GM23248 (cell line): Measurements from ENCODE around the gene GTF2F2. TPM values are rescaled to one million over a fixed set of nuclear protein-coding genes. Genes with fewer than 3 reads are reported as not detected.

Experiments used
- DNase-seq: peaks from one replicate; pipeline ENCODE4 v3.0.0-alpha.2; 2015
- H2AFZ ChIP-seq: fragments of 200-600 bp; sonication (generic); 2 replicates; pipeline ENCODE4 v1.6.1; 2016; ENCODE audit warnings: antibody characterized with exemption
- H3F3A ChIP-seq: fragments of 200-600 bp; sonication (generic); 2 replicates; pipeline ENCODE4 v1.6.1; 2016; ENCODE audit warnings: mild to moderate bottlenecking, antibody characterized with exemption, mixed run types; ENCODE audit not compliant: insufficient read depth
- H3K27ac ChIP-seq: fragments of 200-600 bp; sonication (generic); 2 replicates; pipeline ENCODE4 v1.5.1; 2016; ENCODE audit warnings: mild to moderate bottlenecking
- H3K27me3 ChIP-seq: fragments of 200-600 bp; sonication (generic); replicated peaks from 2 replicates; pipeline ENCODE4 v1.6.1; 2016; ENCODE audit warnings: mild to moderate bottlenecking; ENCODE audit not compliant: insufficient read depth
- H3K36me3 ChIP-seq: fragments of 200-600 bp; sonication (generic); 2 replicates; pipeline ENCODE4 v1.6.1; 2016; ENCODE audit warnings: low read depth, mild to moderate bottlenecking
- H3K4me1 ChIP-seq: fragments of 200-600 bp; sonication (generic); 2 replicates; pipeline ENCODE4 v1.6.1; 2016; ENCODE audit warnings: mild to moderate bottlenecking; ENCODE audit not compliant: insufficient read depth
- H3K4me2 ChIP-seq: fragments of 200-600 bp; sonication (generic); one replicate; pipeline ENCODE4 v1.6.1; 2016; ENCODE audit warnings: mild to moderate bottlenecking; ENCODE audit not compliant: unreplicated experiment
- H3K4me3 ChIP-seq: fragments of 200-600 bp; sonication (generic); 2 replicates; pipeline ENCODE4 v1.5.1; 2016; ENCODE audit warnings: mild to moderate bottlenecking
- H3K79me2 ChIP-seq: fragments of 200-600 bp; sonication (generic); 2 replicates; pipeline ENCODE4 v1.6.1; 2016; ENCODE audit warnings: mild to moderate bottlenecking; ENCODE audit not compliant: insufficient read depth
- H3K9ac ChIP-seq: fragments of 200-600 bp; sonication (generic); 2 replicates; pipeline ENCODE4 v1.6.1; 2016; ENCODE audit warnings: mild to moderate bottlenecking
- H3K9me2 ChIP-seq: fragments of 200-600 bp; sonication (generic); 2 replicates; pipeline ENCODE4 v1.6.1; 2016; ENCODE audit warnings: mixed run types, mild to moderate bottlenecking, moderate library complexity; ENCODE audit not compliant: insufficient read depth
- H3K9me3 ChIP-seq: fragments of 200-600 bp; sonication (generic); one replicate; pipeline ENCODE4 v1.6.1; 2017; ENCODE audit warnings: low read depth
- H4K20me1 ChIP-seq: fragments of 200-600 bp; sonication (generic); 2 replicates; pipeline ENCODE4 v1.6.0; 2016; ENCODE audit not compliant: insufficient read depth
- EZH2 ChIP-seq: fragments of 200-600 bp; sonication (generic); IDR thresholded peaks from 2 replicates; pipeline ENCODE4 v1.6.1; 2018; ENCODE audit warnings: antibody characterized with exemption, mild to moderate bottlenecking; ENCODE audit not compliant: insufficient read depth, poor library complexity, severe bottlenecking
- EZH2phosphoT487 ChIP-seq: fragments of 200-600 bp; sonication (generic); IDR thresholded peaks from 2 replicates; pipeline ENCODE4 v1.6.1; 2018; ENCODE audit warnings: antibody characterized with exemption, moderate library complexity, mild to moderate bottlenecking, low read depth; ENCODE audit not compliant: insufficient read depth
- WGBS, 2 experiments: methylation state at CpG; one replicate each; pipeline ENCODE4 v1.1.6; 2015 to 2017; ENCODE audit warnings: low lambda C conversion rate in 2 of 2, low coverage in 1 of 2; ENCODE audit errors: missing lambda C conversion rate in 2 of 2; 5-methylcytosine and 5-hydroxymethylcytosine counted together
- in situ Hi-C: fragments of 300-500 bp; cut with MboI; formaldehyde crosslinking; loops from 2 replicates; pipeline ENCODE4 v1.15.0; 2020
- polyA plus RNA-seq: library from polyadenylated mRNA; unstranded; fragments of >200 nt; fragmentation: Nextera tagmentation; extraction: Ambion mirVana; gene quantifications from 2 replicates; pipeline ENCODE4 v1.2.1, GENCODE V29; 2016
- total RNA-seq: library from RNA; depleted of rRNA; stranded (reverse); fragments of >200 nt; shearing (Covaris generic); gene quantifications from 2 replicates; pipeline ENCODE4 v1.2.3, GENCODE V29; 2014

GTF2F2 gene
- total and polyA plus RNA-seq, 2 experiments from 2014 or later, result 23.7 to 27.6 TPM

GRCh38 chr13:45231722-45232121 is 111.4 kb downstream of the GTF2F2 start:
- 53 to 61% methylated on average over 1 of the region's 1 CpG for WGBS, 2 experiments
- DNase-seq, result peak; percentile 35
- H3K9ac ChIP-seq, result no peak overlapping the region
- in situ Hi-C loops, result no loop called here
- H2AFZ ChIP-seq, result no peak overlapping the region
- H3F3A ChIP-seq, result peaks cover 16% of the 10 kb centered on the region
- peaks cover 13% of the 10 kb centered on the region for H3K79me2 ChIP-seq
- H3K27ac ChIP-seq, result peak overlapping the region; percentile 30
- H3K4me3 ChIP-seq, result no peak overlapping the region
- no peaks in the 10 kb centered on the region for H3K9me2 ChIP-seq
- no peaks in the 10 kb centered on the region for H3K36me3 ChIP-seq
- TF ChIP-seq EZH2phosphoT487 (no peak), EZH2 (no peak)
- H3K4me1 ChIP-seq, result peaks cover 27% of the 10 kb centered on the region
- no peaks in the 10 kb centered on the region for H4K20me1 ChIP-seq
- no peak overlapping the region for H3K4me2 ChIP-seq
- H3K9me3 ChIP-seq, result no peaks in the 10 kb centered on the region
- no peaks in the 10 kb centered on the region for H3K27me3 ChIP-seq

GRCh38 chr13:45232591-45232990 is 112.3 kb downstream of the GTF2F2 start:
- Histone ChIP-seq H2AFZ (no peak overlapping the region), H3K9ac (no peak overlapping the region), H3K4me3 (no peak overlapping the region), H3K4me2 (no peak overlapping the region), H3K9me2 (no peaks in the 10 kb centered on the region), H3K4me1 (peaks cover 27% of the 10 kb centered on the region), H3K27ac (no peak overlapping the region), H3K9me3 (no peaks in the 10 kb centered on the region), H3K27me3 (no peaks in the 10 kb centered on the region), H3K36me3 (no peaks in the 10 kb centered on the region), H3F3A (peaks cover 16% of the 10 kb centered on the region), H3K79me2 (peaks cover 18% of the 10 kb centered on the region), H4K20me1 (no peaks in the 10 kb centered on the region)
- TF ChIP-seq EZH2phosphoT487 (no peak), EZH2 (no peak)
- 95 to 100% methylated on average over 2 of the region's 2 CpGs for WGBS, 2 experiments
- in situ Hi-C loops, result no loop called here
- no peak for DNase-seq

- Histone ChIP-seq H3K27me3 (no peaks in the 10 kb centered on the region), H3K79me2 (peaks cover 31% of the 10 kb centered on the region), H3F3A (peaks cover 40% of the 10 kb centered on the region), H3K9me2 (no peaks in the 10 kb centered on the region), H3K9ac (no peak overlapping the region), H3K4me3 (no peak overlapping the region), H3K4me1 (peaks cover 54% of the 10 kb centered on the region), H3K9me3 (no peaks in the 10 kb centered on the region), H3K4me2 (peak overlapping the region; percentile 55), H2AFZ (no peak overlapping the region), H3K27ac (peak overlapping the region; percentile 53), H3K36me3 (no peaks in the 10 kb centered on the region), H4K20me1 (no peaks in the 10 kb centered on the region)
- no peak for TF ChIP-seq EZH2phosphoT487
- no peak for TF ChIP-seq EZH2
- 51 to 60% methylated on average over 4 of the region's 4 CpGs for WGBS, 2 experiments
- in situ Hi-C loops, result no loop called here
- DNase-seq, result peak; percentile 87
These were observed 118.9 kb downstream of the GTF2F2 start for GRCh38 chr13:45238945-45239795.

- TF ChIP-seq EZH2 (no peak), EZH2phosphoT487 (no peak)
- no peaks in the 10 kb centered on the region for H4K20me1 ChIP-seq
- H3K9me2 ChIP-seq, result no peaks in the 10 kb centered on the region
- DNase-seq, result peak; percentile 14
- no peaks in the 10 kb centered on the region for H3K36me3 ChIP-seq
- no peaks in the 10 kb centered on the region for H3K27me3 ChIP-seq
- H3K4me1 ChIP-seq, result peaks cover 61% of the 10 kb centered on the region
- peaks cover 31% of the 10 kb centered on the region for H3K79me2 ChIP-seq
- peaks cover 47% of the 10 kb centered on the region for H3F3A ChIP-seq
- no peak overlapping the region for H3K4me2 ChIP-seq
- H3K9ac ChIP-seq, result no peak overlapping the region
- H3K27ac ChIP-seq, result peak overlapping the region; percentile 53
- no peak overlapping the region for H2AFZ ChIP-seq
- in situ Hi-C loops, result no loop called here
- no peak overlapping the region for H3K4me3 ChIP-seq
- no peaks in the 10 kb centered on the region for H3K9me3 ChIP-seq
These were observed 119.8 kb downstream of the GTF2F2 start for GRCh38 chr13:45240143-45240542.
